ENCODE results near the gene NR2F2. TPM values are rescaled to one million over a fixed set of nuclear protein-coding genes. Genes with fewer than 3 reads are reported as not detected.

Gene NR2F2
- total RNA-seq, 1 donor from 2014 or later, result 68.8 TPM

GRCh38 chr15:96352604-96353405 is 22.3 kb downstream of the NR2F2 start:
- no peak for DNase-seq (ENCODE audit: extremely low read depth, low read depth, low spot score)

GRCh38 chr15:96353416-96353929 is 23.0 kb downstream of the NR2F2 start:
- DNase-seq (ENCODE audit: extremely low read depth, low read depth, low spot score), result no peak

GRCh38 chr15:96353930-96354730 is 23.6 kb downstream of the NR2F2 start:
- DNase-seq (ENCODE audit: extremely low read depth, low read depth, low spot score), result no peak

- no peak for DNase-seq (ENCODE audit: extremely low read depth, low read depth, low spot score)
Measured at GRCh38 chr15:96354731-96355567, 24.4 kb downstream of the NR2F2 start.

DNA sequence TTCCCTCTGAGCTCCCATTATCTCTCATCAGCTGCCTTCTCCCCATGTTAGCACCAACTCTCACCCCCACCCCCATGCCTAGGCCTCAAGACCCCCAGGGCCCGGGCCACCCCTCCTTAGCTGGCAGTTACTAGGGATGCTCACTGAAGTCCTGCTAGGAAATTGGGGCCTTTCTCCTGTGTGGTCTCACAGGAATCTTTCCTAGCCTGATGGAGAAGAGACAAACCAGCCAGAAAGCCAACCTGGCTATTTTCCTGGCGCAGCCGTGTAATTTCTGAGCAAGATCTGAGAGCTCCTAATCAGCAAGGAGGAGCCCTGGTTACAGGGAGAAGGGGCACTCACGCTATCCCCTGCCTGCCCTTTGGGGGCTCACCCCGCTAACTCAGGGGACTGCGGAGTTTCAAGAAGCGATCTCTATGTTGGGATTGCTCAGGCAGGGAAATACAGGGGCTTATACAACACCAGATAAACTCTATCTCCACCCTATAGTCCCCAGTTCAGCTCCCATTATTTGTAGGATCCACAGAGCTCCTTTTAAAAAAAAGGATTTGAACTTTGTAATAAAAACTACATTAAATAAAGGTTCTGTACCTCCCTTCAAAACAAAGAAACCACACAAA is 25.2 kb downstream of the NR2F2 start:
- DNase-seq (ENCODE audit: extremely low read depth, low read depth, low spot score), result no peak

GRCh38 chr15:96356494-96357455 is 26.3 kb downstream of the NR2F2 start:
- DNase-seq (ENCODE audit: extremely low read depth, low read depth, low spot score), result no peak

- DNase-seq (ENCODE audit: extremely low read depth, low read depth, low spot score), result no peak
Measured at GRCh38 chr15:96358001-96358801, 27.7 kb downstream of the NR2F2 start.

- no peak for DNase-seq (ENCODE audit: extremely low read depth, low read depth, low spot score)
Measured at GRCh38 chr15:96358821-96359615, 28.5 kb downstream of the NR2F2 start.

- no peak for DNase-seq (ENCODE audit: extremely low read depth, low read depth, low spot score)
Measured at GRCh38 chr15:96359616-96360521, 29.4 kb downstream of the NR2F2 start.

GRCh38 chr15:96360581-96361308 is 30.2 kb downstream of the NR2F2 start:
- DNase-seq (ENCODE audit: extremely low read depth, low read depth, low spot score), result no peak

DNA sequence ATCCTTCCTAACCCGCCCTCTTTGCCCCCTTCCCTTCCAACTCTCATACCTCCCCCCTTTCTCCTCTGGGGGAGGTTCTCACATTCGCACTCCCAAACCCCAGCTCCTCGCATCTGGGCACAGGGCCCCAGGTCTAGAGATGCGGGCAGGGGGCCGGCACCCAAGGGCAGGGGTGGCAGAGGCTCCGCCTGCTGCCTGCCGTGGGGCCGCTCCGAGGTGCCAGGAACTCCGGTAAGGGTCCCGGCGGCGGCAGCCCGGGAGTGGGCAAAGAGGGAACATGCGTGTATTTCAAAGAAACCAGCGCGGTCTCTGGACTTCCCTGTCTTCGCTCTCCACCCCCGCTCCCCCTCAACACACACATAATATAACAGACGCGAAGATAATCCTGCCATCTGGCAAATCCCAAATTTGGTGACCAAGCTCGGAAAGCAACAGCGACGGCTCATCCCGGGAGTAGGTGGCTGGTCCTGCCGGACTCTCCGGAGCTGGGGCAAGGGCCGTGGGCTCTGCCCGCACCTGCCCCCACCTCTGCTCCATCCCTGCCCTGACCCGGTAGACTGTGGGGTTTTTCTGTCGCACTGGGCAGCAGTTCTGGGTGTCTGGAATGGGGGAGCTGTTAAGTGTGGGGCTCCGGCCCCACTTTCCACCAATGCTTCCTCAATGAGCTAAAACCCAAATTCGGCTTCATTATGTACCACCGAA is 31.0 kb downstream of the NR2F2 start:
- DNase-seq (ENCODE audit: extremely low read depth, low read depth, low spot score), result no peak

- DNase-seq (ENCODE audit: extremely low read depth, low read depth, low spot score), result no peak
Measured at GRCh38 chr15:96362011-96362754, 31.7 kb downstream of the NR2F2 start.

DNA sequence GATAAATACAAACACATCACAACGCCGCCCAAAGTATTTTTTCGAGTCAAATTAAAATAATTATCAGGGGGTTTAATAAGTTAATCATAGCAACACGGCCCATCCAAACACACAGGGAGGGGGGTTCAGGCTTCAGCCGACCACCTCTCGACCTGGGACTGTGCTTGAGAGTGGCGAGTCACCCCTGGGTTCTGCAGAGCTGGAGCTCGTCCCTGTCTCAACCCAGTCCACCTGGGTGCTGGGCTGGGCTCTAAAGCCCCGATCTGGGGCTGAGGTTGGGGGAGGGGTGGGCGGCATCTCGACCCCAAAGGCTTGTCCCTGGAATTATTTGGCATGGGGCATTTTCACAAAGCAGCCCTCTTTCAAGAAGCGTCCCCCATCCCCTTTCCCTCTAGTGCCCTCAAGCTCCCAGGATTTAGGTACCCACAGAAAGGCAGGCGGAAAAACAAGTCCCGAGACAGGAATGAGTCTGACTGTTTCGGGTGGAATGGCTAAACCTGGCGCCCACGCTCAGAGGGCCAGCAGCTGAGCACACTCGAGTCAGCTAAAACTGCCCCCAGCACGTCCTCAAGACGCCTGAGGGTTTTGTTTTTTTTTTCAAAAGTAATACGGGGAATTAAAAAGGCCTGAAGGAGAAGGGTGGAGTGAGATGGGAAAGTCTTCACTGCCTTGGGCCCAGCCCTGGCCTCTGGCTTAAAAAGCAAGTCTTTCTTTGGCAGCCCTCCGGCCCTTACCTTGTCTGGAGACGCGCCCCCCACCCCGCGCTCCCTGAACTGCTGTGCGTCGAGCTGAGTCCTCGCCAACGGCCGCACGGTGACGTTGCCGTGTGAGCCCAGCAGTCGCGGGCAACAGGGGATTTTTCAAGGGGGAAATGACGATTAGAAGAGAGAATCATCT is 32.5 kb downstream of the NR2F2 start:
- DNase-seq (ENCODE audit: extremely low read depth, low read depth, low spot score), result no peak

GRCh38 chr15:96363707-96364106 is 33.2 kb downstream of the NR2F2 start:
- no peak for DNase-seq (ENCODE audit: extremely low read depth, low read depth, low spot score)
